Retinal pigment epithelial cell (primary cell): Measurements from ENCODE around the gene CELF1.

Source experiments
- DNase-seq: peaks from one replicate; pipeline ENCODE4 v3.0.0-alpha.2; 2010; ENCODE audit warnings: low read depth
- H3K4me3 ChIP-seq: 2 replicates; pipeline ENCODE4 v1.5.1; 2011; ENCODE audit warnings: mild to moderate bottlenecking, low read length, control low read depth, moderate library complexity
- TF ChIP-seq, protein P1 (sequence below): conservative IDR thresholded peaks from 2 replicates; pipeline ENCODE4 v1.5.1; 2011; ENCODE audit warnings: low read depth, low read length, control low read depth, inconsistent platforms

Gene CELF1

DNA sequence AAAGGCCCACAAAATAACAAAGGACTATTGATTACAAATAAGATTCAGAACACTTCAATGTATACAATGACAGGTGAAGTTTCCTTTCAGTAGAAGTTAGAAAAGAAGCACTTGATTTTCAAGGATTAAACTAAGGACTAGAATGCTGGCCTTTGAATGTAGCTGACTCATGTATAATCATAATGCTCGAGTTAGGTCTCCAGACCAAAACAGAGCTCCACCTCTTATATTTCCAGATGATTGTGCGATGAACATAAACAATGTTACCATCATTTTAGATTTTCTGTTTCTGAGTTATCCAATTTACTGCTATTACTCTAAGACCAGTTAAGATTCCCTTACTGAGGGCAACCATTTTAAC, 63.6 kb downstream of the CELF1 start:
- H3K4me3 ChIP-seq, result no peak overlapping the region
- no peak for DNase-seq
- TF ChIP-seq, protein P1, sequence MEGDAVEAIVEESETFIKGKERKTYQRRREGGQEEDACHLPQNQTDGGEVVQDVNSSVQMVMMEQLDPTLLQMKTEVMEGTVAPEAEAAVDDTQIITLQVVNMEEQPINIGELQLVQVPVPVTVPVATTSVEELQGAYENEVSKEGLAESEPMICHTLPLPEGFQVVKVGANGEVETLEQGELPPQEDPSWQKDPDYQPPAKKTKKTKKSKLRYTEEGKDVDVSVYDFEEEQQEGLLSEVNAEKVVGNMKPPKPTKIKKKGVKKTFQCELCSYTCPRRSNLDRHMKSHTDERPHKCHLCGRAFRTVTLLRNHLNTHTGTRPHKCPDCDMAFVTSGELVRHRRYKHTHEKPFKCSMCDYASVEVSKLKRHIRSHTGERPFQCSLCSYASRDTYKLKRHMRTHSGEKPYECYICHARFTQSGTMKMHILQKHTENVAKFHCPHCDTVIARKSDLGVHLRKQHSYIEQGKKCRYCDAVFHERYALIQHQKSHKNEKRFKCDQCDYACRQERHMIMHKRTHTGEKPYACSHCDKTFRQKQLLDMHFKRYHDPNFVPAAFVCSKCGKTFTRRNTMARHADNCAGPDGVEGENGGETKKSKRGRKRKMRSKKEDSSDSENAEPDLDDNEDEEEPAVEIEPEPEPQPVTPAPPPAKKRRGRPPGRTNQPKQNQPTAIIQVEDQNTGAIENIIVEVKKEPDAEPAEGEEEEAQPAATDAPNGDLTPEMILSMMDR, result no peak

- TF ChIP-seq, protein P1, result no peak
- H3K4me3 ChIP-seq, result no peak overlapping the region
- no peak for DNase-seq
Measured at GRCh38 chr11:47488674-47489394, 64.1 kb downstream of the CELF1 start.

DNA sequence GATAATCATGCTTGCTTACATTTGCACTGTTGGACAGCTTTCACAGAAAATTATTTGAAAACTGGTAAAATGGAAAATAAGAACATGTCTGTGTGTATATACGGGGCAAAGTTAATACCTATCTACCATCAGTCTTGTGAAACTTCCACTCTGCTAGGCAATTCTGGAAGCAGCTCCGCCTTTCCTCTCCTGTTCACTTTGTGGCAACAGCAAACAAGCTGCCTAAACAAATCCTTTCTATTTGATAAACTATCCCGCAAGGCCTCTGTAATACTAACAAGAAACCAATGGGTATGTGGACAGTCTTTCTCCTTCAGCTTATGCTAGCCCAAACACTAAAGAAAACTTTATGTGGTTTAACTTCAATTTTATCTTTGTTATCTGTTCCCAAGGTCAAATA, 64.8 kb downstream of the CELF1 start:
- DNase-seq, result no peak
- TF ChIP-seq, protein P1, result no peak
- H3K4me3 ChIP-seq, result no peak overlapping the region

GRCh38 chr11:47487421-47487820, 65.5 kb downstream of the CELF1 start:
- no peak for DNase-seq
- TF ChIP-seq, protein P1, result no peak

GRCh38 chr11:47485107-47485506, 67.8 kb downstream of the CELF1 start:
- H3K4me3 ChIP-seq, result no peak overlapping the region
- DNase-seq, result no peak
- TF ChIP-seq, protein P1, result no peak

More at GRCh38 chr11:47487421-47487820, 65.5 kb downstream of the CELF1 start:
- no peak overlapping the region for H3K4me3 ChIP-seq

DNA sequence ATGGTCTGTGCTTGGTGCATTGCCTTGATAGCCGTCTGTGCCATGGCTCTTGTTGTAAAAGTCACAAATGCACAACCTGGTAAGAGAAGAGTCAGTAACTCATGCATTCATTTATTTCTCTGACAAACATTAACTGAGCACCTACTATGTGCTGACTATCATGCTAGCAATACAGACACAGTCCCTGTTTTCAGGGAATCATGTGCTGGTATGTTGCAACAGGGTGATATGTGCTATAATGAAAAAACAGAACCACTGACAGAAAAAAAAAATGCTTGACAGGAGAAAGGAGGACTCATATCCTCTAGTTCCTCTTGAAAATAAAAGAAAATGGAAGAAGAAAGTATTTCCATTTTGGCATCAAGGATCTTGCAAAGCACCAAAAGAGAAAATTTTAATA, 69.5 kb downstream of the CELF1 start:
- H3K4me3 ChIP-seq, result no peak overlapping the region
- TF ChIP-seq, protein P1, result no peak
- DNase-seq, result no peak

DNA sequence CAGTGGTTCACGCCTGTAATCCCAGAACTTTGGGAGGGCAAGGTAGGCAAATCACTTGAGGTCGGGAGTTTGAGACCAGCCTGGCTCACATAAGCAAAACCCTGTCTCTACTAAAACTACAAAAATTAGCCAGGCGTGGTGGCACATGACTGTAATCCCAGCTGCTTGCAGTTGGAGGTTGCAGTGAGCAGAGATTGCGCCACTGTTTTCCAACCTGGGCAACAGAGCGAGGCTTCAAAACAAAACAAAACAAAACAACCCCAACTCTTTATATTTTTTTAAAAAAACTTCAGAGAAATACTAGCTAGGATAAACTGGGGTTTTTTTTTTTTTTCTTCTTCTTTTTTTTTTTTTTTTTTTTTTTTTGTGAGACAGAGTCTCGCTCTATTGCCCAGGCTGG, 72.2 kb downstream of the CELF1 start:
- DNase-seq, result no peak
- H3K4me3 ChIP-seq, result no peak overlapping the region
- TF ChIP-seq, protein P1, result no peak
